ENCODE results near the gene GAN. TPM values are rescaled to one million over a fixed set of nuclear protein-coding genes. Genes with fewer than 3 reads are reported as not detected.

GAN gene
- total RNA-seq, 1 experiment from 2014 or later: 25.4 TPM

DNA sequence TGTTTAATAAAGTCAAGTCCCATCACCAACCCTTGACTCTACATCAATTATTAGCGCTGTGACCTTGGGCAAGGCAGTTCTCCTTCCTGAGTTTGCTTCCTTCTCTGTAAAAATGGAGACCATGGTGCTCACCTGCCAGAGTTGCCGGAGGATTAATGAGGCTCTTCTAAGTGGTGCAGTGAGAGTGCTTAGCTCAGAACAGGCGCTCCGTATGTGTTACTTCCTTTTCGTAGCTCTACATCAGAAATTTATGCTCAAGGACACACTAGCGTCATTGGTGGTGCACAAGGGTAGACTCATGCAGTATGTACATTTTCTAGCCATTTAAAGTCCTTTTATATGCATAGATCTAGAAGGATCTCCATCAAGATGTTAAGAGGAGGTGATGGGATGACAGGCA is 112.5 kb downstream of the GAN start (continued):
- TF ChIP-seq, protein P1, sequence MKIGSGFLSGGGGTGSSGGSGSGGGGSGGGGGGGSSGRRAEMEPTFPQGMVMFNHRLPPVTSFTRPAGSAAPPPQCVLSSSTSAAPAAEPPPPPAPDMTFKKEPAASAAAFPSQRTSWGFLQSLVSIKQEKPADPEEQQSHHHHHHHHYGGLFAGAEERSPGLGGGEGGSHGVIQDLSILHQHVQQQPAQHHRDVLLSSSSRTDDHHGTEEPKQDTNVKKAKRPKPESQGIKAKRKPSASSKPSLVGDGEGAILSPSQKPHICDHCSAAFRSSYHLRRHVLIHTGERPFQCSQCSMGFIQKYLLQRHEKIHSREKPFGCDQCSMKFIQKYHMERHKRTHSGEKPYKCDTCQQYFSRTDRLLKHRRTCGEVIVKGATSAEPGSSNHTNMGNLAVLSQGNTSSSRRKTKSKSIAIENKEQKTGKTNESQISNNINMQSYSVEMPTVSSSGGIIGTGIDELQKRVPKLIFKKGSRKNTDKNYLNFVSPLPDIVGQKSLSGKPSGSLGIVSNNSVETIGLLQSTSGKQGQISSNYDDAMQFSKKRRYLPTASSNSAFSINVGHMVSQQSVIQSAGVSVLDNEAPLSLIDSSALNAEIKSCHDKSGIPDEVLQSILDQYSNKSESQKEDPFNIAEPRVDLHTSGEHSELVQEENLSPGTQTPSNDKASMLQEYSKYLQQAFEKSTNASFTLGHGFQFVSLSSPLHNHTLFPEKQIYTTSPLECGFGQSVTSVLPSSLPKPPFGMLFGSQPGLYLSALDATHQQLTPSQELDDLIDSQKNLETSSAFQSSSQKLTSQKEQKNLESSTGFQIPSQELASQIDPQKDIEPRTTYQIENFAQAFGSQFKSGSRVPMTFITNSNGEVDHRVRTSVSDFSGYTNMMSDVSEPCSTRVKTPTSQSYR (CRISPR knock-in tag; IDR thresholded peaks at IDR 0.05): no peak

- peak; percentile 63 for DNase-seq (ENCODE audit: low spot score)
Observed at GRCh38 chr16:81429045-81429521, 114.3 kb downstream of the GAN start.

DNA sequence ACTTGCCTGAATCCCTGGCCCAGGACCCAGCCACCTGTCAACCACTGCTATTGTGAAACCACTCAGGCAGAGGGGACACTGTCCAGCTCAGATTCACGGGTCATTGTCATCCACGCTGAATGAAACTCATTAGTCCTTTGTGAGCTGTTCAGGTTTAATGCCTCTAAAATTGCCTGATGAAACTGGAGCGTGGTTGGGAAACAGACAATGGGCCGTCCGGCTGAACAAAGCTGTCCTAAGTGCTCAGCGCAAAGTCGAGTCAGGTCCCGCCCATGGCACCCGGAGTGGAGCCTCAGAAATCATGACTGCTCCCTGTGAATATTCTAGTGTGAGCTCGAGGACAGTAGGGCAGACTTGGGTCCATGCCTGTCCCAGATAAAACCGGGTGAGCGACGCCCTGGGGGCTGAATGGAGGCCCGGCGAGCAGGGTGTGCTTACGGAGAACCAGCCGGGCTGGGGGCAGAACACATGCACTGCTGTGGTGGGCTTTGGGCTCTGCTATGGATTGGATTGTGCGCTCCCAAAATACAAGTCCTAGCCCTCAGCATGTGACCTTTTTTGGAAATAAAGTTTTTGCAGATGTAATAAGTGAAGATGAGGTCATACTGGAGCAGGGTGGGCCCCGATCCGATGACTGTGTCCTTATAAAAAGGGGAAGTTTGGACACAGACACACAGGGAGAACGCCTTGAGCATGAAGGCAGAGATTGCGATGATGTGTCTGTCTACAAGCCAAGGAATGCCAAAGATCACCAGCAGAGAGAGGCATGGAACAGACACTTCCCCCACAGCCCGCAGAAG is 117.0 kb downstream of the GAN start:
- no peaks in the 10 kb centered on the region; the same call in 1 of the 2 replicates for H3K27me3 Mint-ChIP-seq (ENCODE audit: low read depth)
- H3K27ac Mint-ChIP-seq: no peak overlapping the region
- H3K4me3 Mint-ChIP-seq: no peak overlapping the region
- ATAC-seq: no peak
- H3K9me3 Mint-ChIP-seq: no peaks in the 10 kb centered on the region
- H3K36me3 Mint-ChIP-seq: no peaks in the 10 kb centered on the region
- TF ChIP-seq, protein P1 (CRISPR knock-in tag; IDR thresholded peaks at IDR 0.05): no peak
- TF ChIP-seq, protein P2, sequence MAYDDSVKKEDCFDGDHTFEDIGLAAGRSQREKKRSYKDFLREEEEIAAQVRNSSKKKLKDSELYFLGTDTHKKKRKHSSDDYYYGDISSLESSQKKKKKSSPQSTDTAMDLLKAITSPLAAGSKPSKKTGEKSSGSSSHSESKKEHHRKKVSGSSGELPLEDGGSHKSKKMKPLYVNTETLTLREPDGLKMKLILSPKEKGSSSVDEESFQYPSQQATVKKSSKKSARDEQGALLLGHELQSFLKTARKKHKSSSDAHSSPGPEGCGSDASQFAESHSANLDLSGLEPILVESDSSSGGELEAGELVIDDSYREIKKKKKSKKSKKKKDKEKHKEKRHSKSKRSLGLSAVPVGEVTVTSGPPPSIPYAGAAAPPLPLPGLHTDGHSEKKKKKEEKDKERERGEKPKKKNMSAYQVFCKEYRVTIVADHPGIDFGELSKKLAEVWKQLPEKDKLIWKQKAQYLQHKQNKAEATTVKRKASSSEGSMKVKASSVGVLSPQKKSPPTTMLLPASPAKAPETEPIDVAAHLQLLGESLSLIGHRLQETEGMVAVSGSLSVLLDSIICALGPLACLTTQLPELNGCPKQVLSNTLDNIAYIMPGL (CRISPR knock-in tag; IDR thresholded peaks at IDR 0.05): 0 out of 2 replicates have a peak, but pooled peaks have one; percentile 1
- peak; percentile 64; the same call in 1 of the 2 replicates for TF ChIP-seq GABPB1 (CRISPR knock-in tag; IDR thresholded peaks at IDR 0.05)
- ChIA-PET CTCF (interaction anchor here (0.8 to 2.1 kb wide), 2 partner anchors 16 to 28 kb away, joined by 6 to 8 read pairs; no protein-coding TSS in a partner anchor), POLR2A (interaction anchor here (0.7 kb wide), 1 partner anchor 307 kb away, joined by 5 read pairs; no protein-coding TSS in a partner anchor)
- no peak for DNase-seq (ENCODE audit: low spot score)
- H3K4me1 Mint-ChIP-seq: peaks cover 17% of the 10 kb centered on the region

More at GRCh38 chr16:81429045-81429521, 114.3 kb downstream of the GAN start:
- POLR2A ChIA-PET: interaction anchor here (0.6 kb wide), 1 partner anchor 144 kb away, joined by 4 read pairs; no protein-coding TSS in a partner anchor
- CTCF ChIA-PET: interaction anchor here (0.6 to 1.9 kb wide), 23 partner anchors 12 to 301 kb away, joined by 3 to 13 read pairs (median 3); no protein-coding TSS in a partner anchor
- TF ChIP-seq ZNF121 (CRISPR knock-in tag; IDR thresholded peaks at IDR 0.05) (no peak), ARID4B (CRISPR knock-in tag; IDR thresholded peaks at IDR 0.05; ENCODE audit: borderline replicate concordance) (no peak), IRF2 (CRISPR knock-in tag; IDR thresholded peaks at IDR 0.05; ENCODE audit: borderline replicate concordance, low read depth) (no peak)
- TF ChIP-seq, protein P3, sequence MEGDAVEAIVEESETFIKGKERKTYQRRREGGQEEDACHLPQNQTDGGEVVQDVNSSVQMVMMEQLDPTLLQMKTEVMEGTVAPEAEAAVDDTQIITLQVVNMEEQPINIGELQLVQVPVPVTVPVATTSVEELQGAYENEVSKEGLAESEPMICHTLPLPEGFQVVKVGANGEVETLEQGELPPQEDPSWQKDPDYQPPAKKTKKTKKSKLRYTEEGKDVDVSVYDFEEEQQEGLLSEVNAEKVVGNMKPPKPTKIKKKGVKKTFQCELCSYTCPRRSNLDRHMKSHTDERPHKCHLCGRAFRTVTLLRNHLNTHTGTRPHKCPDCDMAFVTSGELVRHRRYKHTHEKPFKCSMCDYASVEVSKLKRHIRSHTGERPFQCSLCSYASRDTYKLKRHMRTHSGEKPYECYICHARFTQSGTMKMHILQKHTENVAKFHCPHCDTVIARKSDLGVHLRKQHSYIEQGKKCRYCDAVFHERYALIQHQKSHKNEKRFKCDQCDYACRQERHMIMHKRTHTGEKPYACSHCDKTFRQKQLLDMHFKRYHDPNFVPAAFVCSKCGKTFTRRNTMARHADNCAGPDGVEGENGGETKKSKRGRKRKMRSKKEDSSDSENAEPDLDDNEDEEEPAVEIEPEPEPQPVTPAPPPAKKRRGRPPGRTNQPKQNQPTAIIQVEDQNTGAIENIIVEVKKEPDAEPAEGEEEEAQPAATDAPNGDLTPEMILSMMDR (IDR thresholded peaks at IDR 0.05): peak; percentile 28; the same call in 1 of the 2 replicates
- Mint-ChIP-seq H3K27me3 (ENCODE audit: low read depth) (no peaks in the 10 kb centered on the region; the same call in 1 of the 2 replicates), H3K4me1 (peaks cover 17% of the 10 kb centered on the region), H3K4me3 (no peak overlapping the region), H3K9me3 (no peaks in the 10 kb centered on the region), H3K27ac (0 out of 2 replicates have a peak overlapping the region, but pooled peaks have one; percentile 64), H3K36me3 (no peaks in the 10 kb centered on the region)
- ATAC-seq: peak; percentile 94
